HepG2 (cell line): Measurements from ENCODE around the gene SNRNP35. TPM values are rescaled to one million over a fixed set of nuclear protein-coding genes. Genes with fewer than 3 reads are reported as not detected.
"Not testable (repeated sequence)": the region's sequence is repeated elsewhere in the genome, so short reads cannot be mapped to it uniquely, and the experiment has no call there.

Experiments
- ATAC-seq: fragments of 200-7000 bp; cut with Tn5 transposase; 3 replicates; pipeline ENCODE4 v1.9.1; 2020; ENCODE audit warnings: mild to moderate bottlenecking, moderate library complexity
- BruUV-seq: library from RNA; stranded (reverse); fragments of 400-500 nt; replicated peaks from 2 replicates; lab custom pipeline; 2021; lab: Mats Ljungman, UMichigan
- CTCF ChIA-PET: fragments of 300-600 bp; formaldehyde crosslinking; extraction: SDS; loops from one replicate; lab custom pipeline; 2021; ENCODE audit warnings: low total read pairs, inconsistent platforms, low intra/inter-chr PET ratio; lab: Yijun Ruan, JAX
- POLR2A ChIA-PET: fragments of 350-600 bp; sonication (Branson Sonifier 250); formaldehyde crosslinking; loops from one replicate; lab custom pipeline; 2020; ENCODE audit warnings: antibody characterized with exemption, inconsistent platforms; lab: Yijun Ruan, JAX
- DNase-seq: peaks from one replicate; pipeline ENCODE4 v3.0.0-alpha.2; 2015; ENCODE audit warnings: low spot score
- FAIRE-seq: peaks from 3 replicates; lab custom pipeline; 2011; peaks lifted over from hg19 to GRCh38; lab: Jason Lieb, UNC
- H2AFZ ChIP-seq: one replicate; pipeline ENCODE4 v1.6.1; 2011; ENCODE audit warnings: low read length, inconsistent platforms
- H3K27ac ChIP-seq: fragments of 300-600 bp; 3 replicates; pipeline ENCODE4 v1.8.0; 2011; ENCODE audit warnings: mixed run types, mild to moderate bottlenecking, mixed read lengths, low read length, inconsistent platforms; ENCODE audit not compliant: insufficient read depth; ENCODE audit errors: extremely low read length
- H3K27me3 ChIP-seq, 2 experiments: fragments of 200-600 bp in 1 of 2; 2 replicates in 1 of 2; 3 replicates in 1 of 2; pipeline versions ENCODE4 v1.6.0 to v1.8.0; 2011; ENCODE audit warnings: low read length in 2 of 2, mild to moderate bottlenecking in 2 of 2, moderate library complexity in 2 of 2, inconsistent platforms in 1 of 2; ENCODE audit not compliant: insufficient read depth in 2 of 2, control insufficient read depth in 1 of 2
- H3K36me3 ChIP-seq, 2 experiments: fragments of 200-600 bp in 1 of 2; replicated peaks in 1 of 2; 2 replicates in 1 of 2; 3 replicates in 1 of 2; pipeline versions ENCODE4 v1.5.1 to v1.8.0; 2011; ENCODE audit warnings: low read length in 2 of 2, inconsistent platforms in 1 of 2; ENCODE audit not compliant: insufficient read depth in 2 of 2, control insufficient read depth in 1 of 2
- H3K4me1 ChIP-seq: 2 replicates; pipeline ENCODE4 v1.5.1; 2012; ENCODE audit warnings: low read length, inconsistent platforms; ENCODE audit not compliant: insufficient read depth
- H3K4me2 ChIP-seq: 2 replicates; pipeline ENCODE4 v1.6.0; 2011; ENCODE audit warnings: low read depth, low read length, inconsistent platforms
- H3K4me3 ChIP-seq, 3 experiments: fragments of 200-600 bp in 1 of 3; sonication (generic), shearing (Covaris generic) in 1 of 3; replicated peaks in 1 of 3; 2 replicates each; pipeline ENCODE4 v1.5.1; 2011 to 2016; ENCODE audit warnings: low read length in 3 of 3, inconsistent platforms in 2 of 3, low read depth in 2 of 3, mild to moderate bottlenecking in 2 of 3, control low read depth in 1 of 3, mixed read lengths in 1 of 3; ENCODE audit not compliant: insufficient read depth in 1 of 3
- H3K79me2 ChIP-seq: one replicate; pipeline ENCODE4 v1.6.1; 2011; ENCODE audit warnings: low read length, inconsistent platforms; ENCODE audit not compliant: insufficient read depth
- H3K9ac ChIP-seq: 2 replicates; pipeline ENCODE4 v1.6.0; 2011; ENCODE audit warnings: mild to moderate bottlenecking, low read depth, low read length, inconsistent platforms; ENCODE audit not compliant: insufficient read depth
- H3K9me3 ChIP-seq: 2 replicates; pipeline ENCODE4 v1.5.1; 2012; ENCODE audit warnings: mild to moderate bottlenecking, low read length
- H4K20me1 ChIP-seq: 2 replicates; pipeline ENCODE4 v1.6.0; 2011; ENCODE audit warnings: inconsistent platforms, mild to moderate bottlenecking, low read length, moderate library complexity; ENCODE audit not compliant: insufficient read depth
- AKNA ChIP-seq: sonication (generic); formaldehyde crosslinking; IDR thresholded peaks from 2 replicates; pipeline ENCODE4 v1.4.0; 2020; ENCODE audit warnings: missing genetic modification reagents, borderline replicate concordance
- CEBPZ ChIP-seq: IDR thresholded peaks from 2 replicates; pipeline ENCODE4 v1.6.1; 2012; ENCODE audit warnings: low read length, improper control_type of control experiment
- RBM22 ChIP-seq: fragments of 200-400 bp; formaldehyde crosslinking; optimal IDR thresholded peaks from 2 replicates; pipeline ENCODE3; 2017; ENCODE audit warnings: mild to moderate bottlenecking, low read length, moderate library complexity
- SATB2 ChIP-seq: sonication (generic); formaldehyde crosslinking; IDR thresholded peaks from 2 replicates; pipeline ENCODE4 v1.5.0; 2020; ENCODE audit warnings: missing genetic modification reagents
- ZNF766 ChIP-seq: sonication (generic); formaldehyde crosslinking; IDR thresholded peaks from 2 replicates; pipeline ENCODE4 v1.5.0; 2020; ENCODE audit warnings: missing genetic modification reagents, borderline replicate concordance
- ZNF784 ChIP-seq: sonication (generic); formaldehyde crosslinking; IDR thresholded peaks from 2 replicates; pipeline ENCODE4 v1.5.1; 2020; ENCODE audit warnings: missing genetic modification reagents, mild to moderate bottlenecking, borderline replicate concordance
- ZNF788 ChIP-seq: sonication (generic); formaldehyde crosslinking; IDR thresholded peaks from 2 replicates; pipeline ENCODE4 v1.5.0; 2020; ENCODE audit warnings: mild to moderate bottlenecking, missing genetic modification reagents, borderline replicate concordance
- WGBS: methylation state at CpG from one replicate; pipeline ENCODE4 v1.1.6; 2017; ENCODE audit warnings: low lambda C conversion rate; 5-methylcytosine and 5-hydroxymethylcytosine counted together
- in situ Hi-C: cut with HindIII; loops from 2 replicates; pipeline ENCODE4 v1.10.0; 2017; ENCODE audit warnings: low pct_unique_long_range_greater_than_20kb; ENCODE audit not compliant: extremely low pct_ligation_motif_present
- intact Hi-C: fragments of 100-400 bp; cut with micrococcal nuclease; formaldehyde crosslinking; loops from one replicate; pipeline ENCODE4 v1.10.0; 2022; ENCODE audit not compliant: unreplicated experiment
- polyA plus RNA-seq, 8 experiments: library from polyadenylated mRNA; depleted of rRNA in 3 of 8; stranded (reverse) in 7 of 8; unstranded in 1 of 8; fragments of >200 nt; fragmentation: Illumina TruSeq in 4 of 8; extraction: Trizol in 4 of 8; gene quantifications; 2 replicates each; pipeline versions ENCODE4 v1.2.1 to v1.2.3, GENCODE V29; 2011 to 2016; ENCODE audit warnings: low read depth in 4 of 8, missing spikeins in 1 of 8, mixed read lengths in 1 of 8; ENCODE audit not compliant: insufficient read depth in 1 of 8
- total RNA-seq, 5 experiments: library from RNA; depleted of rRNA; stranded (reverse); fragments of >200 nt; fragmentation: Illumina TruSeq; extraction: Trizol; gene quantifications; 2 replicates each; pipeline ENCODE4 v1.2.3, GENCODE V29; 2016; ENCODE audit warnings: low read depth in 1 of 5

The SNRNP35 gene
- total and polyA plus RNA-seq, 2 of the 13 experiments (the other 11 are each of a cell fraction or from before 2014, with no cell fraction given): 11.3 to 22.6 TPM

- BruUV-seq: not testable (repeated sequence)
Measured at GRCh38 chr12:123409284-123410040, 48.5 kb upstream of the SNRNP35 start.

GRCh38 chr12:123410041-123410412 is 47.9 kb upstream of the SNRNP35 start:
- H3K4me2 ChIP-seq: no peak overlapping the region
- POLR2A ChIA-PET: interaction anchor here (1.5 kb wide), 1 partner anchor 177 kb away, joined by 3 read pairs; the partner anchor contains the start of gene MPHOSPH9
- peaks cover 2 to 20% of the 10 kb centered on the region in 2 experiments; a peak in 4 of 5 replicates for H3K36me3 ChIP-seq
- H3K4me3 ChIP-seq: no peak overlapping the region
- no peaks in the 10 kb centered on the region for H3K27me3 ChIP-seq
- CTCF ChIA-PET: no interaction called here
- H3K79me2 ChIP-seq: no peaks in the 10 kb centered on the region
- intact Hi-C loops (no loop called here), in situ Hi-C loops (no loop called here)
- ATAC-seq (no peak), FAIRE-seq (no peak), DNase-seq (no peak)
- no peaks in the 10 kb centered on the region for H4K20me1 ChIP-seq
- no TSS peak for BruUV-seq
- H3K9ac ChIP-seq: no peak overlapping the region
- 100% methylated on average over 5 of the region's 5 CpGs for WGBS
- H2AFZ ChIP-seq: no peak overlapping the region
- H3K27ac ChIP-seq: no peak overlapping the region
- no peaks in the 10 kb centered on the region for H3K9me3 ChIP-seq
- H3K4me1 ChIP-seq: no peaks in the 10 kb centered on the region
- no peak for TF ChIP-seq AKNA
- no peak for TF ChIP-seq ZNF784 (CRISPR knock-in tag)
- no peak for TF ChIP-seq ZNF788 (CRISPR knock-in tag)
- TF ChIP-seq SATB2 (CRISPR knock-in tag): no peak
- TF ChIP-seq ZNF766 (CRISPR knock-in tag): no peak
- no peak for TF ChIP-seq CEBPZ

More at GRCh38 chr12:123409284-123410040, 48.5 kb upstream of the SNRNP35 start:
- H2AFZ ChIP-seq, H3K4me1 ChIP-seq, H3K4me2 ChIP-seq, CTCF ChIA-PET, H4K20me1 ChIP-seq, H3K27me3 ChIP-seq, FAIRE-seq, H3K4me3 ChIP-seq, intact Hi-C loops, H3K9me3 ChIP-seq, in situ Hi-C loops, DNase-seq, H3K27ac ChIP-seq, H3K9ac ChIP-seq, ATAC-seq, H3K79me2 ChIP-seq: not testable (repeated sequence)
- POLR2A ChIA-PET: interaction anchor here (1.5 kb wide), 1 partner anchor 177 kb away, joined by 3 read pairs; the partner anchor contains the start of gene MPHOSPH9
- peak; percentile 25 for TF ChIP-seq RBM22
- H3K36me3 ChIP-seq: peaks cover 5 to 23% of the 10 kb centered on the region in 2 experiments
- over 99% methylated on average over 11 of the region's 11 CpGs for WGBS
